Calu3 (cell line): ENCODE results near the gene SPHKAP. TPM values are rescaled to one million over a fixed set of nuclear protein-coding genes. Genes with fewer than 3 reads are reported as not detected.

ENCODE experiments used
- BruUV-seq: library from RNA; stranded (reverse); fragments of 400-500 nt; replicated peaks from 2 replicates; lab custom pipeline; 2021; lab: Mats Ljungman, UMichigan
- CTCF ChIA-PET: fragments of 300-600 bp; sonication (Branson Sonifier 250); formaldehyde crosslinking; loops from one replicate; lab custom pipeline; 2022; ENCODE audit warnings: antibody characterized with exemption; lab: Charles Lee
- DNase-seq: peaks from one replicate; pipeline ENCODE4 v3.0.0; 2022
- H3K27ac Mint-ChIP-seq: one replicate; pipeline ENCODE4 v1.8.0; 2022; ENCODE audit warnings: mixed read lengths; ENCODE audit not compliant: unreplicated experiment
- H3K27me3 Mint-ChIP-seq: one replicate; pipeline ENCODE4 v1.8.0; 2022; ENCODE audit warnings: mixed read lengths; ENCODE audit not compliant: unreplicated experiment
- H3K36me3 Mint-ChIP-seq: one replicate; pipeline ENCODE4 v1.8.0; 2022; ENCODE audit warnings: mild to moderate bottlenecking, moderate library complexity, mixed read lengths; ENCODE audit not compliant: insufficient read depth, unreplicated experiment
- H3K4me1 Mint-ChIP-seq: one replicate; pipeline ENCODE4 v1.8.0; 2022; ENCODE audit warnings: mild to moderate bottlenecking, low read depth, mixed read lengths; ENCODE audit not compliant: unreplicated experiment
- H3K4me3 Mint-ChIP-seq: one replicate; pipeline ENCODE4 v1.8.0; 2022; ENCODE audit warnings: mild to moderate bottlenecking, low read depth, moderate library complexity, mixed read lengths; ENCODE audit not compliant: unreplicated experiment
- H3K9me3 Mint-ChIP-seq: one replicate; pipeline ENCODE4 v1.8.0; 2022; ENCODE audit warnings: low read depth, mixed read lengths; ENCODE audit not compliant: unreplicated experiment
- CTCF ChIP-seq: fragments of 200-600 bp; IDR thresholded peaks from one replicate; pipeline ENCODE4 v1.8.0; 2022; ENCODE audit warnings: antibody characterized with exemption; ENCODE audit not compliant: unreplicated experiment
- intact Hi-C: fragments of 100-400 bp; cut with micrococcal nuclease; formaldehyde crosslinking; loops from one replicate; pipeline ENCODE4 v1.10.0; 2022; ENCODE audit not compliant: unreplicated experiment
- total RNA-seq: library from RNA; stranded (reverse); gene quantifications from 2 replicates; pipeline ENCODE4 v1.2.3, GENCODE V29; 2022

Gene SPHKAP
- total RNA-seq, 1 experiment from 2014 or later = not detected

GRCh38 chr2:228102949-228103348 lies 78.5 kb downstream of the SPHKAP start:
- no peak for TF ChIP-seq CTCF

GRCh38 chr2:228094377-228094921 lies 87.0 kb downstream of the SPHKAP start:
- no TSS peak for BruUV-seq
- no peak for DNase-seq
- Mint-ChIP-seq H3K36me3 (no peaks in the 10 kb centered on the region), H3K4me3 (no peak overlapping the region), H3K9me3 (peaks cover 6% of the 10 kb centered on the region), H3K27me3 (no peaks in the 10 kb centered on the region), H3K27ac (no peak overlapping the region), H3K4me1 (no peaks in the 10 kb centered on the region)
- CTCF ChIA-PET = no interaction called here
- TF ChIP-seq CTCF = no peak
- intact Hi-C loops = no loop called here

More at GRCh38 chr2:228102949-228103348, 78.5 kb downstream of the SPHKAP start:
- CTCF ChIA-PET = no interaction called here
- BruUV-seq = no TSS peak
- no peaks in the 10 kb centered on the region for H3K27me3 Mint-ChIP-seq
- no peak overlapping the region for H3K27ac Mint-ChIP-seq
- peaks cover 3% of the 10 kb centered on the region for H3K9me3 Mint-ChIP-seq
- no peak for DNase-seq
- no peaks in the 10 kb centered on the region for H3K36me3 Mint-ChIP-seq
- no peaks in the 10 kb centered on the region for H3K4me1 Mint-ChIP-seq
- no peak overlapping the region for H3K4me3 Mint-ChIP-seq
- intact Hi-C loops = no loop called here

GRCh38 chr2:228092056-228092455 lies 89.4 kb downstream of the SPHKAP start:
- CTCF ChIA-PET = no interaction called here
- BruUV-seq = no TSS peak
- H3K4me1 Mint-ChIP-seq = no peaks in the 10 kb centered on the region
- H3K36me3 Mint-ChIP-seq = no peaks in the 10 kb centered on the region
- no peaks in the 10 kb centered on the region for H3K27me3 Mint-ChIP-seq
- DNase-seq = no peak
- intact Hi-C loops = no loop called here
- H3K4me3 Mint-ChIP-seq = no peak overlapping the region
- TF ChIP-seq CTCF = no peak
- H3K9me3 Mint-ChIP-seq = peaks cover 10% of the 10 kb centered on the region
- H3K27ac Mint-ChIP-seq = no peak overlapping the region

GRCh38 chr2:228086561-228086960 lies 94.9 kb downstream of the SPHKAP start:
- no TSS peak for BruUV-seq
- Mint-ChIP-seq H3K27me3 (no peaks in the 10 kb centered on the region), H3K9me3 (peaks cover 10% of the 10 kb centered on the region), H3K36me3 (no peaks in the 10 kb centered on the region), H3K4me1 (no peaks in the 10 kb centered on the region), H3K27ac (no peak overlapping the region), H3K4me3 (no peak overlapping the region)
- intact Hi-C loops = no loop called here
- no peak for TF ChIP-seq CTCF
- CTCF ChIA-PET = interaction anchor here (0.6 kb wide), 1 partner anchor 1896 kb away, joined by 5 read pairs; no protein-coding TSS in a partner anchor
- no peak for DNase-seq
